GDM1 (cell line): Measurements from ENCODE around the gene PGS1.

Experiments
- DNase-seq: peaks from one replicate; lab custom pipeline; 2025; lab: John Stamatoyannopoulos, UW

The PGS1 gene

GRCh38 chr17:78408476-78409050 is 30.1 kb downstream of the PGS1 start:
- no peak for DNase-seq

GRCh38 chr17:78409191-78409928 is 30.9 kb downstream of the PGS1 start:
- DNase-seq = no peak

- DNase-seq = no peak
Observed at GRCh38 chr17:78411241-78411857, 32.9 kb downstream of the PGS1 start.

GRCh38 chr17:78412403-78412802 is 34.0 kb downstream of the PGS1 start:
- DNase-seq = no peak

- no peak for DNase-seq
Observed at GRCh38 chr17:78414178-78415162, 36.0 kb downstream of the PGS1 start.

- no peak for DNase-seq
Observed at GRCh38 chr17:78415821-78416711, 37.6 kb downstream of the PGS1 start.

- peak; percentile 11 for DNase-seq
Observed at GRCh38 chr17:78416791-78417530, 38.5 kb downstream of the PGS1 start.

GRCh38 chr17:78417531-78417909 is 39.1 kb downstream of the PGS1 start:
- no peak for DNase-seq

- no peak for DNase-seq
Observed at GRCh38 chr17:78418326-78419026, 40.0 kb downstream of the PGS1 start.

GRCh38 chr17:78419970-78420815 is 41.7 kb downstream of the PGS1 start:
- DNase-seq = no peak

- DNase-seq = no peak
Observed at GRCh38 chr17:78421084-78421533, 42.7 kb downstream of the PGS1 start.

- DNase-seq = peak; percentile 44
Observed at GRCh38 chr17:78421534-78422266, 43.3 kb downstream of the PGS1 start.

GRCh38 chr17:78422267-78422605 is 43.8 kb downstream of the PGS1 start:
- DNase-seq = no peak

GRCh38 chr17:78422872-78423588 is 44.6 kb downstream of the PGS1 start:
- no peak for DNase-seq

- no peak for DNase-seq
Observed at GRCh38 chr17:78423961-78424675, 45.7 kb downstream of the PGS1 start.

GRCh38 chr17:78425429-78425828 is 47.0 kb downstream of the PGS1 start:
- no peak for DNase-seq
